Fibroblast of skin of left quadriceps (primary cell): ENCODE data around the gene TMEM132D.

Experiments
- DNase-seq, 2 experiments: peaks; one replicate each; pipeline ENCODE4 v3.0.0-alpha.2; 2013; ENCODE audit warnings: low read depth in 2 of 2

TMEM132D gene

GRCh38 chr12:129446696-129447095, 457.1 kb downstream of the TMEM132D start:
- no peak for DNase-seq

GRCh38 chr12:129440278-129440677, 463.5 kb downstream of the TMEM132D start:
- DNase-seq, result no peak

- DNase-seq, result no peak
These were observed 469.0 kb downstream of the TMEM132D start for GRCh38 chr12:129434790-129435189.

GRCh38 chr12:129428240-129428936, 475.4 kb downstream of the TMEM132D start:
- no peak for DNase-seq

GRCh38 chr12:129423041-129423580, 480.7 kb downstream of the TMEM132D start:
- no peak for DNase-seq

- DNase-seq, result no peak
These were observed 490.5 kb downstream of the TMEM132D start for GRCh38 chr12:129413295-129413694.

- no peak for DNase-seq
These were observed 494.5 kb downstream of the TMEM132D start for GRCh38 chr12:129409281-129409680.

GRCh38 chr12:129404556-129404955, 499.3 kb downstream of the TMEM132D start:
- no peak for DNase-seq

- DNase-seq, result no peak
These were observed 502.3 kb downstream of the TMEM132D start for GRCh38 chr12:129401572-129401971.

- no peak for DNase-seq
These were observed 509.5 kb downstream of the TMEM132D start for GRCh38 chr12:129394177-129394825.

- DNase-seq, result no peak
These were observed 510.4 kb downstream of the TMEM132D start for GRCh38 chr12:129393357-129393937.

GRCh38 chr12:129385637-129385990, 518.2 kb downstream of the TMEM132D start:
- no peak for DNase-seq

GRCh38 chr12:129383956-129384355, 519.9 kb downstream of the TMEM132D start:
- DNase-seq, result no peak

GRCh38 chr12:129381715-129382114, 522.1 kb downstream of the TMEM132D start:
- no peak for DNase-seq

GRCh38 chr12:129379076-129379804, 524.6 kb downstream of the TMEM132D start:
- DNase-seq, result no peak

GRCh38 chr12:129378496-129378895, 525.3 kb downstream of the TMEM132D start:
- no peak for DNase-seq

GRCh38 chr12:129373746-129374145, 530.1 kb downstream of the TMEM132D start:
- no peak for DNase-seq

GRCh38 chr12:129372876-129373275, 530.9 kb downstream of the TMEM132D start:
- no peak for DNase-seq

GRCh38 chr12:129372348-129372747, 531.5 kb downstream of the TMEM132D start:
- DNase-seq, result no peak

- no peak for DNase-seq
These were observed 532.6 kb downstream of the TMEM132D start for GRCh38 chr12:129371268-129371667.

GRCh38 chr12:129366656-129367055, 537.2 kb downstream of the TMEM132D start:
- DNase-seq, result no peak

- no peak for DNase-seq
These were observed 540.8 kb downstream of the TMEM132D start for GRCh38 chr12:129363041-129363440.
